Measurements from ENCODE around the gene SERTAD1. TPM values are rescaled to one million over a fixed set of nuclear protein-coding genes. Genes with fewer than 3 reads are reported as not detected.

Gene SERTAD1
- total and polyA plus RNA-seq, 2 donors (not counting 1 experiment from before 2014, with no cell fraction given), result 11.9 to 59.4 TPM

DNA sequence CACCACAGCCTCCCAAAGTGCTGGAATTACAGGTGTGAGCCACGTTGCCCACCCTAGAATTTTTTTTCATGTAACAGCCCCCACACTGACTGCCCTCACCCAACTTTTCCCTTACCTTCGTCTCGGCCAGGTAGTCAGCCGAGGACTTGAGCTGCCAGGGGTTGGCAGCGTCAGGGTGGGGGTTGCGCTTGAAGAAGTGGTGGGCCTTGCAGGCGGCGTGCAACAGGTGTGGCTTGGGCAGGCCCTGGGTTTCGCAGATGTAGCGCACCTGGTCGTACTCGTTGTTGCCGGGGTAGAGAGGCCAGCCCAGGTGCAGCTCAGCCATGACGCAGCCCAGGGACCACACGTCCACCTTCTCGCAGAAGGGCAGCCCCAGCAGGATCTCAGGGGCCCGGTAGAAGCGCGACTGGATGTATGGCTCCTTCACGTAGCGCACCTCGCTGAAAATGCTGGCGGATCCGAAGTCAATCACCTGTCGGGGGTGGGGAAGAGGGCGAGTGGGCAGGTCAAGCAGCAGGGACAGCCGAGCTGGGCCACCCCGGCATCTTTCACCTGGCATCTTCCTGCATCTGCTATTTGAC is 42.0 kb downstream of the SERTAD1 start:
- Histone ChIP-seq H3K4me2 (replicated peaks; ENCODE audit: low read depth, low read length, poor library complexity, severe bottlenecking) (no peak overlapping the region), H3K79me2 (ENCODE audit: control insufficient read depth, insufficient read depth, low read length) (no peaks in the 10 kb centered on the region), H3K27me3 (replicated peaks in 1 of 4; ENCODE audit: control extremely low read depth in 1 of 4, control insufficient read depth in 3 of 4, insufficient read depth in 4 of 4, low read length in 3 of 4) (peaks cover 0 to 3% (median 0%) of the 10 kb centered on the region in 4 experiments), H4K20me1 (ENCODE audit: control insufficient read depth, insufficient read depth, low read length, poor library complexity, severe bottlenecking) (no peaks in the 10 kb centered on the region), H3K4me3 (ENCODE audit: control extremely low read depth in 1 of 5, extremely low read depth in 1 of 5, insufficient read depth in 1 of 5, low read depth in 2 of 5, low read length in 4 of 5) (no peak overlapping the region), H3K9me3 (ENCODE audit: control extremely low read depth in 1 of 3, control insufficient read depth in 2 of 3, insufficient read depth in 1 of 3, low read length in 2 of 3) (no peaks in the 10 kb centered on the region), H3K36me3 (replicated peaks in 1 of 2; ENCODE audit: control extremely low read depth in 1 of 2, control insufficient read depth in 1 of 2, extremely low read depth in 1 of 2, insufficient read depth in 2 of 2, low read length in 1 of 2) (no peaks in the 10 kb centered on the region), H3K4me1 (ENCODE audit: control insufficient read depth in 2 of 2, insufficient read depth in 2 of 2, low read length in 2 of 2) (no peaks in the 10 kb centered on the region), H2AFZ (ENCODE audit: insufficient read depth, low read depth, low read length, poor library complexity, severe bottlenecking) (no peak overlapping the region), H3K9ac (ENCODE audit: low read length) (no peak overlapping the region), H3K27ac (ENCODE audit: low read length in 2 of 2) (no peak overlapping the region)
- POLR2A ChIA-PET, result no interaction called here
- DNase-seq (no peak), ATAC-seq (ENCODE audit: low read depth) (no peak)
- no peak overlapping the region for H3K27ac Mint-ChIP-seq
- CTCF ChIA-PET, result no interaction called here
- no peak overlapping the region for H3K4me3 Mint-ChIP-seq
- no peaks in the 10 kb centered on the region for H3K27me3 Mint-ChIP-seq
- TF ChIP-seq, protein P1, sequence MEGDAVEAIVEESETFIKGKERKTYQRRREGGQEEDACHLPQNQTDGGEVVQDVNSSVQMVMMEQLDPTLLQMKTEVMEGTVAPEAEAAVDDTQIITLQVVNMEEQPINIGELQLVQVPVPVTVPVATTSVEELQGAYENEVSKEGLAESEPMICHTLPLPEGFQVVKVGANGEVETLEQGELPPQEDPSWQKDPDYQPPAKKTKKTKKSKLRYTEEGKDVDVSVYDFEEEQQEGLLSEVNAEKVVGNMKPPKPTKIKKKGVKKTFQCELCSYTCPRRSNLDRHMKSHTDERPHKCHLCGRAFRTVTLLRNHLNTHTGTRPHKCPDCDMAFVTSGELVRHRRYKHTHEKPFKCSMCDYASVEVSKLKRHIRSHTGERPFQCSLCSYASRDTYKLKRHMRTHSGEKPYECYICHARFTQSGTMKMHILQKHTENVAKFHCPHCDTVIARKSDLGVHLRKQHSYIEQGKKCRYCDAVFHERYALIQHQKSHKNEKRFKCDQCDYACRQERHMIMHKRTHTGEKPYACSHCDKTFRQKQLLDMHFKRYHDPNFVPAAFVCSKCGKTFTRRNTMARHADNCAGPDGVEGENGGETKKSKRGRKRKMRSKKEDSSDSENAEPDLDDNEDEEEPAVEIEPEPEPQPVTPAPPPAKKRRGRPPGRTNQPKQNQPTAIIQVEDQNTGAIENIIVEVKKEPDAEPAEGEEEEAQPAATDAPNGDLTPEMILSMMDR (IDR thresholded peaks at IDR 0.05), result no peak
- no peak for TF ChIP-seq EZH2 (IDR thresholded peaks at IDR 0.05; ENCODE audit: borderline replicate concordance, insufficient read depth, low read depth, low read length, poor library complexity, severe bottlenecking)
- no peaks in the 10 kb centered on the region for H3K4me1 Mint-ChIP-seq
- intact Hi-C loops (cut with micrococcal nuclease), result no loop called here
- no peaks in the 10 kb centered on the region for H3K9me3 Mint-ChIP-seq (ENCODE audit: insufficient read depth)
- WGBS (ENCODE audit: insufficient coverage), result 92% methylated on average over 27 of the region's 28 CpGs

GRCh38 chr19:40381321-40381720 is 44.5 kb downstream of the SERTAD1 start:
- intact Hi-C loops (cut with micrococcal nuclease), result no loop called here
- H3K4me1 Mint-ChIP-seq, result no peaks in the 10 kb centered on the region
- Histone ChIP-seq H3K4me1 (ENCODE audit: control insufficient read depth in 2 of 2, insufficient read depth in 2 of 2, low read length in 2 of 2) (no peaks in the 10 kb centered on the region), H3K36me3 (replicated peaks in 1 of 2; ENCODE audit: control extremely low read depth in 1 of 2, control insufficient read depth in 1 of 2, extremely low read depth in 1 of 2, insufficient read depth in 2 of 2, low read length in 1 of 2) (peaks cover 0 to 2% of the 10 kb centered on the region in 2 experiments), H3K4me3 (ENCODE audit: control extremely low read depth in 1 of 5, extremely low read depth in 1 of 5, insufficient read depth in 1 of 5, low read depth in 2 of 5, low read length in 4 of 5) (no peak overlapping the region), H3K9me3 (ENCODE audit: control extremely low read depth in 1 of 3, control insufficient read depth in 2 of 3, insufficient read depth in 1 of 3, low read length in 2 of 3) (no peaks in the 10 kb centered on the region), H3K79me2 (ENCODE audit: control insufficient read depth, insufficient read depth, low read length) (no peaks in the 10 kb centered on the region), H3K9ac (ENCODE audit: low read length) (no peak overlapping the region), H2AFZ (ENCODE audit: insufficient read depth, low read depth, low read length, poor library complexity, severe bottlenecking) (no peak overlapping the region), H3K4me2 (replicated peaks; ENCODE audit: low read depth, low read length, poor library complexity, severe bottlenecking) (no peak overlapping the region), H3K27ac (ENCODE audit: low read length in 2 of 2) (no peak overlapping the region), H3K27me3 (replicated peaks in 1 of 4; ENCODE audit: control extremely low read depth in 1 of 4, control insufficient read depth in 3 of 4, insufficient read depth in 4 of 4, low read length in 3 of 4) (peaks cover 0 to 3% (median 0%) of the 10 kb centered on the region in 4 experiments), H4K20me1 (ENCODE audit: control insufficient read depth, insufficient read depth, low read length, poor library complexity, severe bottlenecking) (no peaks in the 10 kb centered on the region)
- no peak overlapping the region for H3K27ac Mint-ChIP-seq
- ChIA-PET CTCF (no interaction called here), POLR2A (no interaction called here)
- no peak overlapping the region for H3K4me3 Mint-ChIP-seq
- TF ChIP-seq, protein P1 (IDR thresholded peaks at IDR 0.05), result no peak
- TF ChIP-seq EZH2 (IDR thresholded peaks at IDR 0.05; ENCODE audit: borderline replicate concordance, insufficient read depth, low read depth, low read length, poor library complexity, severe bottlenecking), result no peak
- H3K27me3 Mint-ChIP-seq, result no peaks in the 10 kb centered on the region
- no peak for DNase-seq
- ATAC-seq (ENCODE audit: low read depth), result no peak
- H3K9me3 Mint-ChIP-seq (ENCODE audit: insufficient read depth), result no peaks in the 10 kb centered on the region
- WGBS (ENCODE audit: insufficient coverage), result 100% methylated on average over 1 of the region's 3 CpGs
